ENCODE results near the gene SNAP29.

- TF ChIP-seq CTCF (IDR thresholded peaks at IDR 0.05) (no peak), POLR2AphosphoS5 (IDR thresholded peaks at IDR 0.05) (no peak)
These were observed 35.5 kb upstream of the SNAP29 start for GRCh38 chr22:20823264-20823663.

Measured in breast epithelium (tissue), 3 donors.